Activated T-cell treated with anti-CD3 and anti-CD28 coated beads, Interleukin-2, amount 50 U/mL, for 4 hours (primary cell): ENCODE measurements around the gene SNX2. TPM values are rescaled to one million over a fixed set of nuclear protein-coding genes. Genes with fewer than 3 reads are reported as not detected.

Experiments used
- ATAC-seq, 2 donors: fragments of 200-7000 bp; cut with Tn5 transposase; one replicate each; pipeline ENCODE4 v1.10.0; 2021
- DNase-seq: peaks from one replicate; pipeline ENCODE4 v3.0.0-alpha.2; 2020
- H3K27me3 Mint-ChIP-seq: one replicate; pipeline ENCODE4 v1.8.0; 2021; ENCODE audit warnings: low read depth, mixed read lengths
- H3K36me3 Mint-ChIP-seq: one replicate; pipeline ENCODE4 v1.8.0; 2022; ENCODE audit warnings: mixed read lengths; ENCODE audit not compliant: insufficient read depth
- H3K4me1 Mint-ChIP-seq: one replicate; pipeline ENCODE4 v1.8.0; 2021; ENCODE audit warnings: low read depth, mixed read lengths
- H3K4me3 Mint-ChIP-seq: one replicate; pipeline ENCODE4 v1.8.0; 2021; ENCODE audit warnings: mild to moderate bottlenecking, moderate library complexity, mixed read lengths
- H3K9me3 Mint-ChIP-seq: one replicate; pipeline ENCODE4 v1.8.0; 2021; ENCODE audit warnings: mixed read lengths
- total RNA-seq, 3 donors: library from RNA; stranded (reverse); gene quantifications; one replicate each; pipeline ENCODE4 v1.2.1, GENCODE V29; 2021

SNX2 gene
- 10 to 100 TPM; 34.2 to 35.7 (median 35.6) TPM for total RNA-seq

GRCh38 chr5:122774861-122775549 lies at the start of gene SNX2:
SNX2 (plus strand) TSS chr5:122775080; CDS start chr5:122775104, 24 bp downstream.
- H3K4me1 Mint-ChIP-seq = peaks cover 43% of the 10 kb centered on the region
- peak; percentile 85 for DNase-seq
- peaks cover 5% of the 10 kb centered on the region for H3K36me3 Mint-ChIP-seq
- no peaks in the 10 kb centered on the region for H3K9me3 Mint-ChIP-seq
- peak within 1 kb of the TSS; percentile 95 for H3K4me3 Mint-ChIP-seq
- peaks cover 5% of the 10 kb centered on the region for H3K27me3 Mint-ChIP-seq
- peak; percentile 94 to 95 for ATAC-seq

GRCh38 chr5:122727112-122727541 lies 47.8 kb upstream of the SNX2 start:
- Mint-ChIP-seq H3K27me3 (peaks cover 13% of the 10 kb centered on the region), H3K4me1 (no peaks in the 10 kb centered on the region), H3K36me3 (no peaks in the 10 kb centered on the region), H3K4me3 (no peak overlapping the region), H3K9me3 (no peaks in the 10 kb centered on the region)
- DNase-seq (no peak), ATAC-seq (no peak)

- no peak for DNase-seq
- peaks cover 14% of the 10 kb centered on the region for H3K27me3 Mint-ChIP-seq
- H3K36me3 Mint-ChIP-seq = no peaks in the 10 kb centered on the region
Measured at GRCh38 chr5:122730037-122730436, 44.8 kb upstream of the SNX2 start.

GRCh38 chr5:122730456-122730855 lies 44.4 kb upstream of the SNX2 start:
- no peak for DNase-seq
- Mint-ChIP-seq H3K4me3 (no peak overlapping the region), H3K4me1 (no peaks in the 10 kb centered on the region), H3K27me3 (peaks cover 14% of the 10 kb centered on the region), H3K36me3 (no peaks in the 10 kb centered on the region), H3K9me3 (no peaks in the 10 kb centered on the region)
- no peak for ATAC-seq

More at GRCh38 chr5:122730037-122730436, 44.8 kb upstream of the SNX2 start:
- H3K4me3 Mint-ChIP-seq = no peak overlapping the region
- no peaks in the 10 kb centered on the region for H3K4me1 Mint-ChIP-seq
- ATAC-seq = no peak
- H3K9me3 Mint-ChIP-seq = no peaks in the 10 kb centered on the region

- peaks cover 14% of the 10 kb centered on the region for H3K27me3 Mint-ChIP-seq
- H3K9me3 Mint-ChIP-seq = no peaks in the 10 kb centered on the region
- H3K36me3 Mint-ChIP-seq = no peaks in the 10 kb centered on the region
- no peak overlapping the region for H3K4me3 Mint-ChIP-seq
- ATAC-seq = no peak
- peaks cover 2% of the 10 kb centered on the region for H3K4me1 Mint-ChIP-seq
- DNase-seq = no peak
Measured at GRCh38 chr5:122736086-122736845, 38.6 kb upstream of the SNX2 start.

- H3K27me3 Mint-ChIP-seq = peaks cover 10% of the 10 kb centered on the region
- H3K4me1 Mint-ChIP-seq = peaks cover 2% of the 10 kb centered on the region
- ATAC-seq = no peak
- DNase-seq = no peak
- no peaks in the 10 kb centered on the region for H3K36me3 Mint-ChIP-seq
- H3K9me3 Mint-ChIP-seq = no peaks in the 10 kb centered on the region
- no peak overlapping the region for H3K4me3 Mint-ChIP-seq
Measured at GRCh38 chr5:122738088-122738487, 36.8 kb upstream of the SNX2 start.

GRCh38 chr5:122741681-122742080 lies 33.2 kb upstream of the SNX2 start:
- Mint-ChIP-seq H3K36me3 (no peaks in the 10 kb centered on the region), H3K27me3 (peaks cover 3% of the 10 kb centered on the region), H3K4me1 (no peaks in the 10 kb centered on the region), H3K9me3 (no peaks in the 10 kb centered on the region), H3K4me3 (no peak overlapping the region)
- ATAC-seq (no peak), DNase-seq (no peak)

- Mint-ChIP-seq H3K4me1 (no peaks in the 10 kb centered on the region), H3K4me3 (no peak overlapping the region), H3K27me3 (peaks cover 7% of the 10 kb centered on the region), H3K36me3 (no peaks in the 10 kb centered on the region), H3K9me3 (no peaks in the 10 kb centered on the region)
- no peak for DNase-seq
- no peak for ATAC-seq
Measured at GRCh38 chr5:122743261-122743660, 31.6 kb upstream of the SNX2 start.

GRCh38 chr5:122745597-122745996 lies 29.3 kb upstream of the SNX2 start:
- ATAC-seq (no peak), DNase-seq (no peak)
- no peaks in the 10 kb centered on the region for H3K4me1 Mint-ChIP-seq
- H3K36me3 Mint-ChIP-seq = no peaks in the 10 kb centered on the region
- H3K27me3 Mint-ChIP-seq = peaks cover 7% of the 10 kb centered on the region
- H3K4me3 Mint-ChIP-seq = no peak overlapping the region
- H3K9me3 Mint-ChIP-seq = no peaks in the 10 kb centered on the region

- Mint-ChIP-seq H3K4me1 (no peaks in the 10 kb centered on the region), H3K9me3 (no peaks in the 10 kb centered on the region), H3K36me3 (no peaks in the 10 kb centered on the region), H3K27me3 (peaks cover 19% of the 10 kb centered on the region), H3K4me3 (no peak overlapping the region)
- no peak for DNase-seq
- no peak for ATAC-seq
Measured at GRCh38 chr5:122749886-122750285, 25.0 kb upstream of the SNX2 start.

- no peak for ATAC-seq
Measured at GRCh38 chr5:122751293-122751782, 23.5 kb upstream of the SNX2 start.

GRCh38 chr5:122753500-122753899 lies 21.4 kb upstream of the SNX2 start:
- Mint-ChIP-seq H3K4me3 (no peak overlapping the region), H3K27me3 (peaks cover 12% of the 10 kb centered on the region), H3K36me3 (no peaks in the 10 kb centered on the region), H3K9me3 (no peaks in the 10 kb centered on the region), H3K4me1 (peaks cover 2% of the 10 kb centered on the region)
- no peak for DNase-seq
- no peak for ATAC-seq

More at GRCh38 chr5:122751293-122751782, 23.5 kb upstream of the SNX2 start:
- Mint-ChIP-seq H3K4me3 (no peak overlapping the region), H3K9me3 (no peaks in the 10 kb centered on the region), H3K4me1 (peaks cover 2% of the 10 kb centered on the region), H3K36me3 (no peaks in the 10 kb centered on the region), H3K27me3 (peaks cover 15% of the 10 kb centered on the region)
- no peak for DNase-seq

- no peak for DNase-seq
- H3K36me3 Mint-ChIP-seq = no peaks in the 10 kb centered on the region
- ATAC-seq = no peak
- no peaks in the 10 kb centered on the region for H3K9me3 Mint-ChIP-seq
- no peak overlapping the region for H3K4me3 Mint-ChIP-seq
- H3K27me3 Mint-ChIP-seq = peaks cover 10% of the 10 kb centered on the region
- H3K4me1 Mint-ChIP-seq = peaks cover 2% of the 10 kb centered on the region
Measured at GRCh38 chr5:122755783-122756182, 19.1 kb upstream of the SNX2 start.

- H3K4me1 Mint-ChIP-seq = peaks cover 2% of the 10 kb centered on the region
- peaks cover 6% of the 10 kb centered on the region for H3K27me3 Mint-ChIP-seq
- DNase-seq (no peak), ATAC-seq (peak; percentile 25 to 30)
- H3K36me3 Mint-ChIP-seq = no peaks in the 10 kb centered on the region
- H3K9me3 Mint-ChIP-seq = no peaks in the 10 kb centered on the region
- H3K4me3 Mint-ChIP-seq = no peak overlapping the region
Measured at GRCh38 chr5:122756264-122756911, 18.5 kb upstream of the SNX2 start.
